Inflammatory macrophage treated with lipopolysaccharide for 4 hours (primary cell): ENCODE data around the gene CAV3.
"Not testable (repeated sequence)": the region's sequence is repeated elsewhere in the genome, so short reads cannot be mapped to it uniquely, and the experiment has no call there.

ENCODE experiments used
- DNase-seq: peaks from one replicate; pipeline ENCODE4 v3.0.0-alpha.2; 2020

Gene CAV3

GRCh38 chr3:8733332-8734094 is at the start of gene CAV3:
Gene CAV3 (plus strand): TSS chr3:8733802. CDS start chr3:8733877, 75 bp downstream.
- no peak for DNase-seq

- not testable (repeated sequence) for DNase-seq
Observed at GRCh38 chr3:8684992-8685391, 48.6 kb upstream of the CAV3 start.

GRCh38 chr3:8691295-8691694 is 42.3 kb upstream of the CAV3 start:
- DNase-seq = not testable (repeated sequence)

DNA sequence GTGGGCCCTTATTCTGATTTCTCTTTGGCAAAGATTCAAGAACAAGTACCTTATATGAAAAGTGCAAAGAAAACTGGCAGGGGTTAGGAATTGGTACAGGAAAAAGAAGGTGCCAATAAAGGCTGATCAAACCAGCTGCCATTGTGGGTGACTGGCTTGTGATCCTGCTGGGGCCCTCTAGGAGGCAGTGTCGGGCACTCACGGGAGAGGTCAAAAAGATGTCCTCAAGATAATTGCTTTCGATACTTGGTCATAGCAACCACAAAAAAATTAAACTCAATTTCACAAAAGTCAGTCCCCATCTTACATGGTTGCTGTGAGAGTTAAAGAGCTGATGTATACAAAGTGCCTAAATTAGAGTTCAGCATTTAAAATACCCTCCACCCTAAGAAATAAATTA is 31.0 kb upstream of the CAV3 start:
- DNase-seq = no peak

DNA sequence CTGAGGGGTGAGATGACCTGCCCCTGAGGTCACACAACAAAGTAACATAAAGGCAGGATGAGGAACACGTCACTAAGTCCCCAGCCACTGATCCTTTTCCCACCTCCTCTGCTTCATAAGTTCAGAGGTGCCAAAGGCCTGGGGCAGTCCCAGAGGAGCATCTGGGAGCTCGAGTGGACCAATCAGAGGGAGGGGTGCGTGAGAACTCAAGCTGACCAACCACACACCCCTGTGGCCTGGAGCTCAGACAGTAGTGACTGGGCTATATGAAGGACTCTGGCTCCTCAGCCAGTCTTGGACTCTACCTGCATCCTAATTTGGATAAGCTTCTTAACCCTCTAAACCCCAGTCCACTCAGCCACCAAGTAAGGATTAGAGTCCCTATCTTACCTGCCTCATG is 28.0 kb upstream of the CAV3 start:
- DNase-seq = no peak

DNA sequence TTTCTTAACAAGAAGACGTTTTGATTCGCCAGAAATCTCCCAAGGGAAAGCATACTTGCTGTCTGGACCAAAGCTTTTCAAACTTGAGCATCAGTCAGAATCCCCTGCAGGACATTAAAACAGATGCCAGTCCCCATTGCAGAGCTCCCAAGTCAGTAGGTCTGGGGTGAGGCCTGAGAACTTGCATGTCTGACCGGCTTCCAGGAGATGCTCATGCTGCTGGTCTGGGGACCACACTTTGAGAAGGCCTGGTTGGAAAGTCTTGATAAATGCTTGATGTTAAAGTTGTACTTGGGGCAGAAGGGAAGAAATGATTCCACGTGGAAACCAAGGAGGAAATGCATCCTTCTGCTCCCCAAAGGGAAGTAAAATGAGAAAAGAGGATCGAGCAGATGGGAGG is 24.3 kb upstream of the CAV3 start:
- DNase-seq = no peak

- DNase-seq = no peak
Observed at GRCh38 chr3:8709801-8710507, 23.6 kb upstream of the CAV3 start.

GRCh38 chr3:8712045-8712907 is 21.3 kb upstream of the CAV3 start:
- DNase-seq = no peak

DNA sequence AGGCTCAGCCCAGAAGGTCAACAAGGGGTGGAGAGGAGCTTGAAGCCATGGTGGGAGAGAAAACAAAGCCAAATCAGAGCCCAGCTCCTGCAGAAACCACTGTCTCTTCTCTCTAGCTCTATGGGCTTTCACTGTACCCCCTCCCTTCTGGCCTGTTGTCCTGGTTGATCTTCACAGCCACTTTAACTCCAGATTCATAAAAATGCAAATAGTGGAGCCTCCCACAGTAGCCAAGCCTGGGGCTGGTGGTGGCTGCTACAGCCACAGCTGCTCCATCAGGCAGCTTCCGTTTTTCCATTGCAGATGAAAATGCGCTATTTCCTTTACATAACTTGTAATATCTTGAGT is 20.7 kb upstream of the CAV3 start:
- no peak for DNase-seq

- DNase-seq = no peak
Observed at GRCh38 chr3:8713901-8714759, 19.5 kb upstream of the CAV3 start.

DNA sequence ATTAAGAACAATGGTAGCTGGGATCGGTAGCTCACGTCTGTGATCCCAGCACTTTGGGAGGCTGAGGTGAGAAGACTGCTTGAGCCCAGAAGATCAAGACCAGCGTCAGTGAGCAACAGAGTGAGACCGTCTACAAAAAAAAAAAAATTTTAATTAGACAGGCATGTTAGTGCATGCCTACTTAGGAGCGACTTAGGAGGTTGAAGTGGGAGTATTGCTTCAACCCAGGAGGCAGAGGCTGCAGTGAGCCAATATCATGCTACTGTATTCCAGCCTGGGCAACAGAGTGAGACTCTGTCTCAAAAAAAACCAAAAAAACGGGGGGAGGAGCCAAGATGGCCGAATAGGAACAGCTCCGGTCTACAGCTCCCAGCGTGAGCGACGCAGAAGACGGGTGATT is 17.8 kb upstream of the CAV3 start:
- not testable (repeated sequence) for DNase-seq

- DNase-seq = no peak
Observed at GRCh38 chr3:8722808-8723207, 10.8 kb upstream of the CAV3 start.

DNA sequence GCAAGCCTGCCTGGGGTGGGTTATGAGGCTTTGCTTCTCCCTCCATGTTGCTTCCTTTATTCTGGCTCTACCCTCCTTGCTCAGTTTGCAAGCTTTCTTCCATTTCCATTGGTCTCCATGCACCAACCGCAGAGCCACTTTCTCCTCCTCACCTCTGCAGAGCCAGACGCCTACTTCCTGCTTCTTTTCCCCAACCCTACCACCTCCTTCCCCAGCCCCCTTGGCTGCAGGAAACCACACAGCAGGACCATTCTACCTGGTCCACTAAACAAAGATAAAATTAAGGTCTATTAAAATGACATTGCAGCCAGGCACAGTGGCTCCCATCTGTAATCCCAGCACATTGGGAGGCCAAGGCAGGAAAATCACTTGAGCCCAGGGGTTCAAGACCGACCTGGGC is 10.0 kb upstream of the CAV3 start:
- no peak for DNase-seq

GRCh38 chr3:8724108-8724752 is 9.4 kb upstream of the CAV3 start:
- no peak for DNase-seq

GRCh38 chr3:8727605-8728512 is 5.7 kb upstream of the CAV3 start:
- no peak for DNase-seq

DNA sequence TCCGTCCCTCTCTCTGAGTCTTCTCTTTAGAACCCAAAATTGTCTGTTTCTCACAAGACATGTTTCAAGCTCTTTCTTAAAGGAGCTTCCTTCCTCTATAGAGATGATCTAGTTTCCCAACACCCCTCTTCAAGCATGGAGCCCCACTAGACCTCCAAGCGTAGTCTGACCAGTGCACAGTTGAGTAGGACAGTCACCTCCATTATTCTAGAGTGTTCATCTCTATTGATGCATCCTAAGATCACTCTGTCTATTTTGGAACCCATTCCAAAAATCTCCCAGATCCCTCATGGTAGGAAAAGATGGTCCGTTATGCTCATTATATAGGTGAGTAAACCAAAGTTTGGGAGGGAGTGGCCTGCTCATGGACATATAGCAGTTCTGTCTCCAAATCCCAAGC is 4.1 kb upstream of the CAV3 start:
- DNase-seq = no peak

GRCh38 chr3:8730656-8731055 is 2.9 kb upstream of the CAV3 start:
- DNase-seq = no peak

- no peak for DNase-seq
Observed at GRCh38 chr3:8732413-8732812, 1.2 kb upstream of the CAV3 start.

DNA sequence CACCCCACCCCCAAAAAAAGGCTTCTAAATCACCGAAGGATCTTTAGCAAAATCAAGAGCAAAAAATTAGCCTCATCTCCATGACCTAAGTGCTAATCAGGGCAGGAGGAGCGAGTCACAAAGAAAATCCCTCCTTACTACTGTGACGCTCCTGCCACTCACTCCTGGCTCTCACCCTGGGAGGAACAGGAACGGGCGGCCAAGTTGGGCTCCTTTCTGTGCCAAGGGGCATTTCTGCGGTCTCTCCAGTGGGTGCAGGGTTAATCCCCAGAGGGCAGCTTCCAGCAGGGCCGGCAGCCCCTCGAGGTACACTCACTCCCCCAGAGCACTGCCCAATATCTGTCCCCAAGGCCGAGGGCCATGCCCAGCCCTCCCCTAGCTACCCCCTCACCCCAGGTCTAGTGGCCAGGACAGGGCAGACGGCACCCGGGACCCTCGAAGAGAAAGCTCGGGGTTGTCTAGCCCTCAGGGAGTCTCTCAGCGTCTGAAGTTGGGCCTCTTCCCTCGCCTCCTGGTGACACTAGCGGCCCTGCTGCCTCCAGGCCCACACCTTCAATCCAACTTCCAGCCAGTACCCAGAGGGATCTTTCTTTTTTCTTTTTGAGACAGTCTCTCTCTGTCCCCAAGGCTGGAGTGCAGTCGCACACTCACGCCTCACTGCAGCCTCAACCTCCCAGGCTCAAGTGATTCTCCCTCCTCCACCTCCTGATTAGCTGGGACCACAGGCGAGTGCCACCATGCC is 706 bp downstream of the CAV3 start:
- DNase-seq = no peak

- no peak for DNase-seq
Observed at GRCh38 chr3:8734908-8735307, 1.3 kb downstream of the CAV3 start.
